HEK293 (cell line): ENCODE measurements around the gene EHD3.

Experiments used
- CTCF ChIA-PET: fragments of 350-600 bp; formaldehyde crosslinking; extraction: SDS; loops from one replicate; lab custom pipeline; 2021; ENCODE audit warnings: antibody characterized with exemption; lab: Yijun Ruan, JAX
- POLR2A ChIA-PET: fragments of 300-600 bp; formaldehyde crosslinking; extraction: SDS; loops from one replicate; lab custom pipeline; 2020; ENCODE audit warnings: antibody characterized with exemption, inconsistent platforms; lab: Yijun Ruan, JAX
- H3K27ac ChIP-seq: fragments of 200-500 bp; sonication (Bioruptor generic); 2 replicates; pipeline ENCODE4 v1.5.1; 2014; ENCODE audit warnings: low read depth, low read length, control low read depth, inconsistent platforms; ENCODE audit errors: extremely low read depth
- H3K36me3 ChIP-seq, 2 experiments: fragments of 200-500 bp in 1 of 2; sonication (Bioruptor generic) in 1 of 2; 1 replicate in 1 of 2; 2 replicates in 1 of 2; pipeline ENCODE4 v1.5.1; 2014 to 2017; ENCODE audit warnings: inconsistent platforms in 2 of 2, low read length in 2 of 2; ENCODE audit not compliant: control insufficient read depth in 2 of 2, insufficient read depth in 1 of 2
- H3K4me1 ChIP-seq: fragments of 200-500 bp; sonication (Bioruptor generic); 2 replicates; pipeline ENCODE4 v1.5.1; 2014; ENCODE audit warnings: mild to moderate bottlenecking, low read length, inconsistent platforms; ENCODE audit not compliant: control insufficient read depth, insufficient read depth
- H3K4me3 ChIP-seq: 2 replicates; pipeline ENCODE4 v1.5.1; 2011; ENCODE audit warnings: low read depth, mild to moderate bottlenecking, control low read depth, low read length, moderate library complexity
- H3K9me3 ChIP-seq: fragments of 200-500 bp; sonication (Bioruptor generic); 2 replicates; pipeline ENCODE4 v1.5.1; 2014; ENCODE audit warnings: low read depth, low read length, inconsistent platforms; ENCODE audit not compliant: control insufficient read depth, insufficient read depth
- GLIS2 ChIP-seq: fragments of 450-650 bp; formaldehyde crosslinking; IDR thresholded peaks from 2 replicates; pipeline ENCODE4 v1.5.1; 2016; ENCODE audit warnings: missing biosample characterization, missing genetic modification characterization
- KLF10 ChIP-seq: fragments of 450-650 bp; IDR thresholded peaks from 2 replicates; pipeline ENCODE4 v1.5.1; 2018; ENCODE audit warnings: missing biosample characterization, mild to moderate bottlenecking, missing genetic modification characterization
- OVOL3 ChIP-seq: fragments of 450-650 bp; formaldehyde crosslinking; IDR thresholded peaks from 2 replicates; pipeline ENCODE4 v1.5.1; 2016; ENCODE audit warnings: missing biosample characterization, missing genetic modification characterization
- ZBTB8A ChIP-seq: fragments of 450-650 bp; formaldehyde crosslinking; IDR thresholded peaks from 2 replicates; pipeline ENCODE4 v1.5.1; 2016; ENCODE audit warnings: missing biosample characterization, missing genetic modification characterization
- ZEB2 ChIP-seq: fragments of 450-650 bp; formaldehyde crosslinking; IDR thresholded peaks from 2 replicates; pipeline ENCODE4 v1.5.1; 2016; ENCODE audit warnings: missing biosample characterization, missing genetic modification characterization
- ZNF10 ChIP-seq: fragments of 450-650 bp; formaldehyde crosslinking; IDR thresholded peaks from 2 replicates; pipeline ENCODE4 v1.5.1; 2017; ENCODE audit warnings: missing biosample characterization, missing genetic modification characterization
- ZNF133 ChIP-seq: fragments of 450-650 bp; formaldehyde crosslinking; IDR thresholded peaks from 2 replicates; pipeline ENCODE4 v1.5.1; 2016; ENCODE audit warnings: missing biosample characterization, missing genetic modification characterization
- ZNF138 ChIP-seq: fragments of 450-650 bp; formaldehyde crosslinking; IDR thresholded peaks from 2 replicates; pipeline ENCODE4 v1.5.1; 2016; ENCODE audit warnings: missing biosample characterization, missing genetic modification characterization, borderline replicate concordance
- ZNF148 ChIP-seq: fragments of 450-650 bp; formaldehyde crosslinking; IDR thresholded peaks from 2 replicates; pipeline ENCODE4 v1.5.0; 2017; ENCODE audit warnings: missing biosample characterization, missing genetic modification characterization, borderline replicate concordance
- ZNF26 ChIP-seq: fragments of 450-650 bp; formaldehyde crosslinking; IDR thresholded peaks from 2 replicates; pipeline ENCODE4 v1.5.1; 2016; ENCODE audit warnings: missing biosample characterization, missing genetic modification characterization
- ZNF350 ChIP-seq: fragments of 450-650 bp; formaldehyde crosslinking; IDR thresholded peaks from 2 replicates; pipeline ENCODE4 v1.5.0; 2017; ENCODE audit warnings: missing biosample characterization, mild to moderate bottlenecking, missing genetic modification characterization
- ZNF501 ChIP-seq: fragments of 450-650 bp; formaldehyde crosslinking; IDR thresholded peaks from 2 replicates; pipeline ENCODE4 v1.5.1; 2016; ENCODE audit warnings: missing biosample characterization, missing genetic modification characterization
- ZNF558 ChIP-seq: fragments of 450-650 bp; formaldehyde crosslinking; IDR thresholded peaks from 2 replicates; pipeline ENCODE4 v1.5.1; 2016; ENCODE audit warnings: missing biosample characterization, missing genetic modification characterization
- ZNF571 ChIP-seq: fragments of 450-650 bp; formaldehyde crosslinking; IDR thresholded peaks from 2 replicates; pipeline ENCODE4 v1.5.0; 2017; ENCODE audit warnings: missing biosample characterization, missing genetic modification characterization
- ZNF677 ChIP-seq: fragments of 450-650 bp; IDR thresholded peaks from 2 replicates; pipeline ENCODE4 v1.5.0; 2018; ENCODE audit warnings: missing biosample characterization, mild to moderate bottlenecking, missing genetic modification characterization, moderate library complexity
- ZNF701 ChIP-seq: fragments of 450-650 bp; formaldehyde crosslinking; IDR thresholded peaks from 2 replicates; pipeline ENCODE4 v1.5.1; 2016; ENCODE audit warnings: missing biosample characterization, missing genetic modification characterization
- ZNF785 ChIP-seq: fragments of 450-650 bp; formaldehyde crosslinking; IDR thresholded peaks from 2 replicates; pipeline ENCODE4 v1.5.1; 2016; ENCODE audit warnings: missing biosample characterization, missing genetic modification characterization
- ZNF830 ChIP-seq: fragments of 450-650 bp; IDR thresholded peaks from 2 replicates; pipeline ENCODE4 v1.5.0; 2018; ENCODE audit warnings: missing biosample characterization, missing genetic modification characterization, low read depth, mild to moderate bottlenecking, moderate library complexity

EHD3 gene

DNA sequence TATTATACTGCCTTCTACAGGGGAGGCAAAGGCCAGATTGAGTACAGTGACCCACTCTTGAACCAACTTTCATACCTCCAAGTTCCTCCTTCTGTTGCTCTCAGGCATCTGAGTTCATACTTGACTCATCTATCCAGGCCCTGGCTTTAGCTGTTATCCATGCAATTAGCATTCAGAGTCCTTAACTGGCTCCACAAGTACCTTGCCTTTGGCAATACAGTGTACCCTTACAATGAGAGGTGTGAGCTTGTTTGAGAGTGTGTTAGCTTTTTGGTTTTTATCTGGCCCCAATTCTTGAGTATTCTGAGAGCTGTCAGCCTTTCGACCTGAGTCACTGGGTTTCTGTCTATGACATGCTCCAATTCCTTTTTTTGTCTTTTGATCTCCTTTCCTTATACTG is 60.2 kb downstream of the EHD3 start:
- H3K9me3 ChIP-seq: no peaks in the 10 kb centered on the region
- no peak overlapping the region for H3K27ac ChIP-seq
- POLR2A ChIA-PET: no interaction called here
- CTCF ChIA-PET: interaction anchor here (1.9 kb wide), 1 partner anchor 40 kb away, joined by 6 read pairs; no protein-coding TSS in a partner anchor
- no peaks in the 10 kb centered on the region for H3K4me1 ChIP-seq
- no peaks in the 10 kb centered on the region for H3K36me3 ChIP-seq
- H3K4me3 ChIP-seq: no peak overlapping the region
- TF ChIP-seq ZNF701 (tag by site-specific recombination): no peak
- no peak for TF ChIP-seq GLIS2
- TF ChIP-seq ZBTB8A (tag by site-specific recombination): no peak

- H3K4me3 ChIP-seq: no peak overlapping the region
- no peaks in the 10 kb centered on the region for H3K4me1 ChIP-seq
- POLR2A ChIA-PET: no interaction called here
- no peak overlapping the region for H3K27ac ChIP-seq
- H3K9me3 ChIP-seq: no peaks in the 10 kb centered on the region
- TF ChIP-seq ZNF26 (tag by site-specific recombination) (no peak), ZNF677 (no peak), ZNF830 (tag by site-specific recombination) (no peak), ZNF133 (tag by site-specific recombination) (no peak), OVOL3 (tag by site-specific recombination) (no peak), GLIS2 (no peak), ZNF785 (no peak), ZNF558 (no peak), ZNF148 (tag by site-specific recombination) (no peak), ZNF501 (tag by site-specific recombination) (no peak), ZNF10 (tag by site-specific recombination) (no peak), ZEB2 (tag by site-specific recombination) (no peak), ZNF571 (tag by site-specific recombination) (no peak), ZNF350 (tag by site-specific recombination) (no peak)
- no peaks in the 10 kb centered on the region for H3K36me3 ChIP-seq
- CTCF ChIA-PET: no interaction called here
Observed at GRCh38 chr2:31296641-31297287, 62.8 kb downstream of the EHD3 start.

- TF ChIP-seq KLF10 (tag by site-specific recombination) (no peak), ZNF138 (tag by site-specific recombination) (no peak)
- CTCF ChIA-PET: no interaction called here
- H3K9me3 ChIP-seq: no peaks in the 10 kb centered on the region
- H3K4me3 ChIP-seq: no peak overlapping the region
- H3K4me1 ChIP-seq: no peaks in the 10 kb centered on the region
- H3K36me3 ChIP-seq: no peaks in the 10 kb centered on the region
- no peak overlapping the region for H3K27ac ChIP-seq
- POLR2A ChIA-PET: no interaction called here
Observed at GRCh38 chr2:31297751-31298150, 63.8 kb downstream of the EHD3 start.
